HepG2 (cell line): ENCODE measurements around the gene GFAP. TPM values are rescaled to one million over a fixed set of nuclear protein-coding genes. Genes with fewer than 3 reads are reported as not detected.
A peak's percentile ranks its signal among the peaks of the same experiment; 100 is the strongest.

Experiments used
- AKAP8 ChIP-seq: sonication (generic); formaldehyde crosslinking; IDR thresholded peaks from 2 replicates; pipeline ENCODE4 v1.5.1; 2020; ENCODE audit warnings: mild to moderate bottlenecking, missing genetic modification reagents
- ATM ChIP-seq: fragments of 450-650 bp; IDR thresholded peaks from 2 replicates; pipeline ENCODE4 v1.7.1; 2017; ENCODE audit warnings: mild to moderate bottlenecking, borderline replicate concordance
- ATRX ChIP-seq: sonication (generic); formaldehyde crosslinking; IDR thresholded peaks from 2 replicates; pipeline ENCODE4 v1.4.0; 2020; ENCODE audit warnings: missing genetic modification reagents, borderline replicate concordance
- GPN1 ChIP-seq: sonication (generic); formaldehyde crosslinking; IDR thresholded peaks from 2 replicates; pipeline ENCODE4 v1.5.1; 2020; ENCODE audit warnings: missing genetic modification reagents, borderline replicate concordance
- HES4 ChIP-seq: sonication (generic); formaldehyde crosslinking; IDR thresholded peaks from 2 replicates; pipeline ENCODE4 v1.9.0; 2021; ENCODE audit warnings: mild to moderate bottlenecking, missing genetic modification reagents, borderline replicate concordance
- IKZF1 ChIP-seq: fragments of 450-650 bp; IDR thresholded peaks from 2 replicates; pipeline ENCODE4 v1.7.1; 2016
- MAFF ChIP-seq: IDR thresholded peaks from 2 replicates; pipeline ENCODE4 v1.6.1; 2011; ENCODE audit warnings: low read depth, low read length, improper control_type of control experiment
- PCBP2 ChIP-seq: fragments of 200-400 bp; formaldehyde crosslinking; optimal IDR thresholded peaks from 2 replicates; pipeline ENCODE3; 2018; ENCODE audit warnings: low read length, low read depth; ENCODE audit not compliant: poor library complexity, severe bottlenecking
- PHF21A ChIP-seq: sonication (generic); formaldehyde crosslinking; IDR thresholded peaks from 2 replicates; pipeline ENCODE4 v1.5.0; 2020; ENCODE audit warnings: mild to moderate bottlenecking, missing genetic modification reagents
- ZBTB1 ChIP-seq: sonication (generic); formaldehyde crosslinking; IDR thresholded peaks from 2 replicates; pipeline ENCODE4 v1.4.0; 2020; ENCODE audit warnings: missing genetic modification reagents, borderline replicate concordance
- ZIK1 ChIP-seq: sonication (generic); formaldehyde crosslinking; IDR thresholded peaks from 2 replicates; pipeline ENCODE4 v1.5.0; 2020; ENCODE audit warnings: mild to moderate bottlenecking, low read depth, missing genetic modification reagents, borderline replicate concordance
- ZMYM3 ChIP-seq: sonication (generic); formaldehyde crosslinking; IDR thresholded peaks from 2 replicates; pipeline ENCODE4 v1.5.1; 2020; ENCODE audit warnings: mild to moderate bottlenecking, missing genetic modification reagents
- ZNF207 ChIP-seq: fragments of 450-650 bp; IDR thresholded peaks from 2 replicates; pipeline ENCODE4 v1.6.1; 2016; ENCODE audit warnings: antibody characterized with exemption, borderline replicate concordance
- ZNF225 ChIP-seq: sonication (generic); formaldehyde crosslinking; IDR thresholded peaks from 2 replicates; pipeline ENCODE4 v1.4.0; 2020; ENCODE audit warnings: mild to moderate bottlenecking, missing genetic modification reagents
- ZNF431 ChIP-seq: sonication (generic); formaldehyde crosslinking; IDR thresholded peaks from 2 replicates; pipeline ENCODE4 v1.9.0; 2022; ENCODE audit warnings: missing genetic modification reagents, low read depth, mild to moderate bottlenecking, borderline replicate concordance
- ZNF709 ChIP-seq: sonication (generic); formaldehyde crosslinking; IDR thresholded peaks from 2 replicates; pipeline ENCODE4 v1.5.0; 2020; ENCODE audit warnings: mild to moderate bottlenecking, missing genetic modification reagents
- polyA plus RNA-seq, 8 experiments: library from polyadenylated mRNA; depleted of rRNA in 3 of 8; stranded (reverse) in 7 of 8; unstranded in 1 of 8; fragments of >200 nt; fragmentation: Illumina TruSeq in 4 of 8; extraction: Trizol in 4 of 8; gene quantifications; 2 replicates each; pipeline versions ENCODE4 v1.2.1 to v1.2.3, GENCODE V29; 2011 to 2016; ENCODE audit warnings: low read depth in 4 of 8, missing spikeins in 1 of 8, mixed read lengths in 1 of 8; ENCODE audit not compliant: insufficient read depth in 1 of 8
- total RNA-seq, 5 experiments: library from RNA; depleted of rRNA; stranded (reverse); fragments of >200 nt; fragmentation: Illumina TruSeq; extraction: Trizol; gene quantifications; 2 replicates each; pipeline ENCODE4 v1.2.3, GENCODE V29; 2016; ENCODE audit warnings: low read depth in 1 of 5
- TF ChIP-seq, protein P1 (sequence below): sonication (generic); formaldehyde crosslinking; IDR thresholded peaks from 2 replicates; pipeline ENCODE4 v1.5.0; 2020; ENCODE audit warnings: mild to moderate bottlenecking, missing genetic modification reagents
- TF ChIP-seq, protein P2 (sequence below): sonication (generic); formaldehyde crosslinking; IDR thresholded peaks from 2 replicates; pipeline ENCODE4 v1.5.0; 2020; ENCODE audit warnings: mild to moderate bottlenecking, missing genetic modification reagents
- TF ChIP-seq, protein P3 (sequence below): sonication (generic); formaldehyde crosslinking; conservative IDR thresholded peaks from 2 replicates; pipeline ENCODE4 v1.4.0; 2020; ENCODE audit warnings: missing genetic modification reagents

The GFAP gene
- total and polyA plus RNA-seq, 2 of the 13 experiments (the other 11 are each of a cell fraction or from before 2014, with no cell fraction given) = 0.11 to 0.29 TPM

DNA sequence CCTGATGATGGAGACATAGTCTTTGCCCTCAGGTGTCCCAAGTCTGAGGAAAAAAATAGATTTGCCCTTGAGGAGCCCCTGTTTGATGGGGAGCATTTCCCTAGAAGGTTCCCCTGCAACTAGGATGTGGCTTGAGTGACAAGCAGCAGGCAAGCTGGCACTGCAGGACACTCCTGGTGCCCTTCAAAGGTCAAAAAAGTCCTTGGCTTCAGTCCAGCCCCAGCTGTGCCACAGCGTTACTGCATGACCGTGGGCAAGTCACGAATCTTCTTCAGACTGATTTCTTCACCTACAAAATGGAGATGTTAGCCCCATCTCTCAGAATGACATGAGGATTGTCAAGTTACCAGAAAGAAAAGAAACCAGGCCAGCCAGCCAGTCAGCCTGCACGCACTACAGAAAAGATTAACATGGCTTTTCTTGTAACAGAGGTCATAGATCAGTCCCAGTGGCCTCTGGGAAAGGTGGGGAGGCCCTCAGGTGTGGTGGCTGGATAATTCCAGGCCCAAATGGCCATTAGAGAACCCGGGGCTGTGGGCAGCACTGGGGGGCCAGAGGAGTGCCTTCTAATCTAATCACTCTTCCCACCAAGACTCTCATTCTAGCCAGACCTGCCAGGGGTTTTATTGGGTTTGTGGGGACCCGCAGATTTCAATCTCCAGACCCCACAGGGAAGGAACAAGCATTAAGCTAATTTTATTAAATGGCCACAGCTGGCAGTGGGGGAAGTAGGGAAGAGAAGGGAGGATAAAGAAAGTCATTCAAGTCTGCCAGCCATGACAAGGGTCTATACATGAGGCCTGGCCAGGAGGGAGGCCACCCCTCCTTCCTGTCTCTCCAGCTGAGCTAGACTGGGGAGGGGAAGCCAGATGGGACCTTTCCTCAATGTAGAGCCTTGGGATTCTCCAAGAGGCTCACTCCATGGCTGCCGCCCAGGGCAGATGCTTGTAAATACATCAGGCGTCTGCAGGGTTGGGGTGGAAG is 42.0 kb upstream of the GFAP start (continued):
- TF ChIP-seq, protein P1, sequence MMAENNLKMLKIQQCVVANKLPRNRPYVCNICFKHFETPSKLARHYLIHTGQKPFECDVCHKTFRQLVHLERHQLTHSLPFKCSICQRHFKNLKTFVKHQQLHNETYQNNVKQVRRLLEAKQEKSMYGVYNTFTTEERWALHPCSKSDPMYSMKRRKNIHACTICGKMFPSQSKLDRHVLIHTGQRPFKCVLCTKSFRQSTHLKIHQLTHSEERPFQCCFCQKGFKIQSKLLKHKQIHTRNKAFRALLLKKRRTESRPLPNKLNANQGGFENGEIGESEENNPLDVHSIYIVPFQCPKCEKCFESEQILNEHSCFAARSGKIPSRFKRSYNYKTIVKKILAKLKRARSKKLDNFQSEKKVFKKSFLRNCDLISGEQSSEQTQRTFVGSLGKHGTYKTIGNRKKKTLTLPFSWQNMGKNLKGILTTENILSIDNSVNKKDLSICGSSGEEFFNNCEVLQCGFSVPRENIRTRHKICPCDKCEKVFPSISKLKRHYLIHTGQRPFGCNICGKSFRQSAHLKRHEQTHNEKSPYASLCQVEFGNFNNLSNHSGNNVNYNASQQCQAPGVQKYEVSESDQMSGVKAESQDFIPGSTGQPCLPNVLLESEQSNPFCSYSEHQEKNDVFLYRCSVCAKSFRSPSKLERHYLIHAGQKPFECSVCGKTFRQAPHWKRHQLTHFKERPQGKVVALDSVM = no peak
- TF ChIP-seq ZBTB1 (CRISPR knock-in tag) (no peak), ZMYM3 (CRISPR knock-in tag) (peak; percentile 54; the same call in 1 of the 2 replicates), PHF21A (CRISPR knock-in tag) (peak; percentile 64; the same call in 1 of the 2 replicates), IKZF1 (no peak), ATRX (CRISPR knock-in tag) (no peak), ZNF225 (CRISPR knock-in tag) (no peak), ZNF431 (CRISPR knock-in tag) (no peak), PCBP2 (no peak), ZIK1 (CRISPR knock-in tag) (no peak), ZNF709 (CRISPR knock-in tag) (no peak), MAFF (no peak), ATM (no peak), ZNF207 (no peak), GPN1 (CRISPR knock-in tag) (no peak), HES4 (CRISPR knock-in tag) (no peak), AKAP8 (CRISPR knock-in tag) (no peak)
- TF ChIP-seq, protein P2, sequence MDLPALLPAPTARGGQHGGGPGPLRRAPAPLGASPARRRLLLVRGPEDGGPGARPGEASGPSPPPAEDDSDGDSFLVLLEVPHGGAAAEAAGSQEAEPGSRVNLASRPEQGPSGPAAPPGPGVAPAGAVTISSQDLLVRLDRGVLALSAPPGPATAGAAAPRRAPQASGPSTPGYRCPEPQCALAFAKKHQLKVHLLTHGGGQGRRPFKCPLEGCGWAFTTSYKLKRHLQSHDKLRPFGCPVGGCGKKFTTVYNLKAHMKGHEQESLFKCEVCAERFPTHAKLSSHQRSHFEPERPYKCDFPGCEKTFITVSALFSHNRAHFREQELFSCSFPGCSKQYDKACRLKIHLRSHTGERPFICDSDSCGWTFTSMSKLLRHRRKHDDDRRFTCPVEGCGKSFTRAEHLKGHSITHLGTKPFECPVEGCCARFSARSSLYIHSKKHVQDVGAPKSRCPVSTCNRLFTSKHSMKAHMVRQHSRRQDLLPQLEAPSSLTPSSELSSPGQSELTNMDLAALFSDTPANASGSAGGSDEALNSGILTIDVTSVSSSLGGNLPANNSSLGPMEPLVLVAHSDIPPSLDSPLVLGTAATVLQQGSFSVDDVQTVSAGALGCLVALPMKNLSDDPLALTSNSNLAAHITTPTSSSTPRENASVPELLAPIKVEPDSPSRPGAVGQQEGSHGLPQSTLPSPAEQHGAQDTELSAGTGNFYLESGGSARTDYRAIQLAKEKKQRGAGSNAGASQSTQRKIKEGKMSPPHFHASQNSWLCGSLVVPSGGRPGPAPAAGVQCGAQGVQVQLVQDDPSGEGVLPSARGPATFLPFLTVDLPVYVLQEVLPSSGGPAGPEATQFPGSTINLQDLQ (CRISPR knock-in tag) = no peak
- TF ChIP-seq, protein P3, sequence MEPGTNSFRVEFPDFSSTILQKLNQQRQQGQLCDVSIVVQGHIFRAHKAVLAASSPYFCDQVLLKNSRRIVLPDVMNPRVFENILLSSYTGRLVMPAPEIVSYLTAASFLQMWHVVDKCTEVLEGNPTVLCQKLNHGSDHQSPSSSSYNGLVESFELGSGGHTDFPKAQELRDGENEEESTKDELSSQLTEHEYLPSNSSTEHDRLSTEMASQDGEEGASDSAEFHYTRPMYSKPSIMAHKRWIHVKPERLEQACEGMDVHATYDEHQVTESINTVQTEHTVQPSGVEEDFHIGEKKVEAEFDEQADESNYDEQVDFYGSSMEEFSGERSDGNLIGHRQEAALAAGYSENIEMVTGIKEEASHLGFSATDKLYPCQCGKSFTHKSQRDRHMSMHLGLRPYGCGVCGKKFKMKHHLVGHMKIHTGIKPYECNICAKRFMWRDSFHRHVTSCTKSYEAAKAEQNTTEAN (CRISPR knock-in tag) = 0 out of 2 replicates have a peak, but pooled peaks have one; percentile 33
